Smooth muscle cell (in vitro differentiated cells): ENCODE measurements around the gene GOLT1A. TPM values are rescaled to one million over a fixed set of nuclear protein-coding genes. Genes with fewer than 3 reads are reported as not detected.

ENCODE experiments used
- DNase-seq: peaks from one replicate; lab custom pipeline; 2025; ENCODE audit not compliant: unreplicated experiment; lab: John Stamatoyannopoulos, UW
- H2AFZ ChIP-seq: fragments of 200-600 bp; sonication (generic); 2 replicates; pipeline ENCODE4 v1.6.0; 2016; ENCODE audit warnings: antibody characterized with exemption, low read depth, mild to moderate bottlenecking
- H3F3A ChIP-seq: fragments of 200-600 bp; sonication (generic); 2 replicates; pipeline ENCODE4 v1.6.0; 2017; ENCODE audit warnings: antibody characterized with exemption, low read depth
- H3K27ac ChIP-seq: fragments of 200-600 bp; sonication (generic); 2 replicates; pipeline ENCODE4 v1.5.1; 2016; ENCODE audit warnings: low read depth, mild to moderate bottlenecking
- H3K27me3 ChIP-seq: fragments of 200-600 bp; sonication (generic); 2 replicates; pipeline ENCODE4 v1.6.1; 2016; ENCODE audit warnings: low read depth, mild to moderate bottlenecking
- H3K36me3 ChIP-seq: fragments of 200-600 bp; sonication (generic); 2 replicates; pipeline ENCODE4 v1.5.1; 2016; ENCODE audit warnings: low read depth
- H3K4me1 ChIP-seq: fragments of 200-600 bp; sonication (generic); 2 replicates; pipeline ENCODE4 v1.5.1; 2016; ENCODE audit warnings: low read depth
- H3K4me2 ChIP-seq: fragments of 200-600 bp; sonication (generic); 2 replicates; pipeline ENCODE4 v1.6.0; 2016; ENCODE audit warnings: mild to moderate bottlenecking
- H3K4me3 ChIP-seq: fragments of 200-600 bp; sonication (generic); 2 replicates; pipeline ENCODE4 v1.5.1; 2016; ENCODE audit warnings: mild to moderate bottlenecking
- H3K79me2 ChIP-seq: fragments of 200-600 bp; sonication (generic); 2 replicates; pipeline ENCODE4 v1.6.0; 2016; ENCODE audit warnings: low read depth, mild to moderate bottlenecking
- H3K9ac ChIP-seq: fragments of 200-600 bp; sonication (generic); 2 replicates; pipeline ENCODE4 v1.6.0; 2016; ENCODE audit warnings: low read depth
- H3K9me3 ChIP-seq: fragments of 200-600 bp; sonication (generic); replicated peaks from 2 replicates; pipeline ENCODE4 v1.5.1; 2016; ENCODE audit warnings: low read depth
- H4K20me1 ChIP-seq: fragments of 200-600 bp; sonication (generic); 2 replicates; pipeline ENCODE4 v1.6.0; 2016; ENCODE audit warnings: low read depth
- WGBS: methylation state at CpG from one replicate; pipeline ENCODE4 v1.1.7; 2016; ENCODE audit warnings: low lambda C conversion rate; 5-methylcytosine and 5-hydroxymethylcytosine counted together
- polyA plus RNA-seq: library from polyadenylated mRNA; unstranded; fragments of >200 nt; fragmentation: Nextera tagmentation; extraction: Ambion mirVana; gene quantifications from 2 replicates; pipeline ENCODE4 v1.2.1, GENCODE V29; 2016
- total RNA-seq: library from RNA; depleted of rRNA; stranded (reverse); fragments of >200 nt; gene quantifications from 2 replicates; pipeline ENCODE4 v1.2.3, GENCODE V29; 2014
- TF ChIP-seq, protein P1 (sequence below): fragments of 200-600 bp; sonication (generic); IDR thresholded peaks from 2 replicates; pipeline ENCODE4 v1.5.1; 2017; ENCODE audit warnings: borderline replicate concordance, mild to moderate bottlenecking, antibody characterized with exemption; ENCODE audit not compliant: insufficient read depth, poor library complexity, severe bottlenecking

Gene GOLT1A
- total and polyA plus RNA-seq, 2 experiments from 2014 or later: 0.54 TPM; not detected in 1

DNA sequence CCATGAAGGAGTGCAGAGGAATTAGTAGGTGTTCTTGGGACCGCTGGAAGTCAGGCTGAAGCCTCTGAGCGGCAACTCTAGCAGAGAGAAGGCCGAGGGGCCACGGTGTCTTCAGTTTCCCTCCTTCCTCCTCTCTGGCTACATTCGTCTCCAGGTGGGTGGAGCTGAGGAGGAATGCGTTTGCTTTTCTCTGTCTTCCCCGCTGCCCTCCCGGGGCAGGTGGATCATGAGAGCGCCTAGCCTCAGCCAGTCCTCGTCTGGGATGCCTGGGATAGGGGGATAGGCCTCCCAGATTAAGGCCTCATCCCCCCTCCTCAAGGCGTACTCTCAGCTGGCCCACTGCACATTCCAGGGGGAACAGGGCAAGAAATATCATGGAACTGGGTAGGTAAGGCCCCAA lies 7.5 kb upstream of the GOLT1A start:
- no peak overlapping the region for H3K27ac ChIP-seq
- H3K4me1 ChIP-seq: no peaks in the 10 kb centered on the region
- H3K4me2 ChIP-seq: no peak overlapping the region
- peaks cover 2% of the 10 kb centered on the region for H3K27me3 ChIP-seq
- TF ChIP-seq, protein P1, sequence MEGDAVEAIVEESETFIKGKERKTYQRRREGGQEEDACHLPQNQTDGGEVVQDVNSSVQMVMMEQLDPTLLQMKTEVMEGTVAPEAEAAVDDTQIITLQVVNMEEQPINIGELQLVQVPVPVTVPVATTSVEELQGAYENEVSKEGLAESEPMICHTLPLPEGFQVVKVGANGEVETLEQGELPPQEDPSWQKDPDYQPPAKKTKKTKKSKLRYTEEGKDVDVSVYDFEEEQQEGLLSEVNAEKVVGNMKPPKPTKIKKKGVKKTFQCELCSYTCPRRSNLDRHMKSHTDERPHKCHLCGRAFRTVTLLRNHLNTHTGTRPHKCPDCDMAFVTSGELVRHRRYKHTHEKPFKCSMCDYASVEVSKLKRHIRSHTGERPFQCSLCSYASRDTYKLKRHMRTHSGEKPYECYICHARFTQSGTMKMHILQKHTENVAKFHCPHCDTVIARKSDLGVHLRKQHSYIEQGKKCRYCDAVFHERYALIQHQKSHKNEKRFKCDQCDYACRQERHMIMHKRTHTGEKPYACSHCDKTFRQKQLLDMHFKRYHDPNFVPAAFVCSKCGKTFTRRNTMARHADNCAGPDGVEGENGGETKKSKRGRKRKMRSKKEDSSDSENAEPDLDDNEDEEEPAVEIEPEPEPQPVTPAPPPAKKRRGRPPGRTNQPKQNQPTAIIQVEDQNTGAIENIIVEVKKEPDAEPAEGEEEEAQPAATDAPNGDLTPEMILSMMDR: no peak
- DNase-seq: no peak
- H2AFZ ChIP-seq: no peak overlapping the region
- H3K9me3 ChIP-seq: no peaks in the 10 kb centered on the region
- H4K20me1 ChIP-seq: no peaks in the 10 kb centered on the region
- H3K4me3 ChIP-seq: no peak overlapping the region
- no peak overlapping the region for H3K9ac ChIP-seq
- no peaks in the 10 kb centered on the region for H3K36me3 ChIP-seq
- WGBS: 84% methylated on average over 11 of the region's 11 CpGs
- no peaks in the 10 kb centered on the region for H3K79me2 ChIP-seq
- H3F3A ChIP-seq: peaks cover 8% of the 10 kb centered on the region

- Histone ChIP-seq H3K4me3 (no peak overlapping the region), H3K4me1 (no peaks in the 10 kb centered on the region), H2AFZ (no peak overlapping the region), H3K4me2 (no peak overlapping the region), H4K20me1 (no peaks in the 10 kb centered on the region), H3K9ac (no peak overlapping the region), H3K9me3 (no peaks in the 10 kb centered on the region), H3K27me3 (peaks cover 5% of the 10 kb centered on the region), H3F3A (peaks cover 4% of the 10 kb centered on the region), H3K36me3 (no peaks in the 10 kb centered on the region), H3K27ac (no peak overlapping the region), H3K79me2 (no peaks in the 10 kb centered on the region)
- TF ChIP-seq, protein P1: no peak
- 70% methylated on average over 10 of the region's 10 CpGs for WGBS
- no peak for DNase-seq
Measured at GRCh38 chr1:204219971-204220616, 6.3 kb upstream of the GOLT1A start.

GRCh38 chr1:204218552-204218951 lies 4.8 kb upstream of the GOLT1A start:
- Histone ChIP-seq H3K36me3 (no peaks in the 10 kb centered on the region), H3K27me3 (peaks cover 10% of the 10 kb centered on the region), H2AFZ (no peak overlapping the region), H4K20me1 (no peaks in the 10 kb centered on the region), H3F3A (no peaks in the 10 kb centered on the region), H3K9ac (no peak overlapping the region), H3K4me3 (no peak overlapping the region), H3K79me2 (no peaks in the 10 kb centered on the region), H3K9me3 (no peaks in the 10 kb centered on the region), H3K4me1 (no peaks in the 10 kb centered on the region), H3K4me2 (no peak overlapping the region), H3K27ac (no peak overlapping the region)
- WGBS: 92% methylated on average over 2 of the region's 2 CpGs
- TF ChIP-seq, protein P1: no peak
- DNase-seq: no peak

DNA sequence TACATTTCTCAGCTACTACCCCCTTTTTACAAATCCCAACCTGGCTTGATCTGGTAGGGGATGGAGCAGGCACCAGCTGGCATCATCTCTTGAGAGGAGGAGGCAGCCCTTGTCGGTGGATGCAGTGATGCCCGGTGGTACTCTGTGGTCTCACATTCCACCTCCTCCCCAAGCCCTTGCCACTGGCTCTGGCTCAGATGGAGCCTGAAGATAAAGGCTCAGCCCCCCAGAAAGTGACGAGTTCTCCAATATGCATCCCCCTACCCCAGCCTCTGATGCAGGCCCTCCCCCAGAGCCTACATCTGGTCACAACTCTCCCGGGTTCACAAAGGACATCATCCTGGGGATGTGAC lies 3.8 kb upstream of the GOLT1A start:
- H3K9me3 ChIP-seq: no peaks in the 10 kb centered on the region
- no peaks in the 10 kb centered on the region for H4K20me1 ChIP-seq
- no peak overlapping the region for H2AFZ ChIP-seq
- H3K9ac ChIP-seq: no peak overlapping the region
- H3K27ac ChIP-seq: no peak overlapping the region
- DNase-seq: no peak
- H3K36me3 ChIP-seq: no peaks in the 10 kb centered on the region
- H3K4me2 ChIP-seq: no peak overlapping the region
- H3K79me2 ChIP-seq: no peaks in the 10 kb centered on the region
- H3K4me1 ChIP-seq: no peaks in the 10 kb centered on the region
- 83% methylated on average over 4 of the region's 4 CpGs for WGBS
- no peak overlapping the region for H3K4me3 ChIP-seq
- H3F3A ChIP-seq: no peaks in the 10 kb centered on the region
- H3K27me3 ChIP-seq: peaks cover 20% of the 10 kb centered on the region
- TF ChIP-seq, protein P1: no peak
